ENCODE results near the gene SV2B.

SV2B gene

GRCh38 chr15:91238644-91239425 lies 138.8 kb downstream of the SV2B start:
- no peak for DNase-seq

- no peak for DNase-seq
These were observed 143.8 kb downstream of the SV2B start for GRCh38 chr15:91243826-91244225.

- DNase-seq = no peak
These were observed 144.9 kb downstream of the SV2B start for GRCh38 chr15:91244919-91245318.

- DNase-seq = no peak
These were observed 146.9 kb downstream of the SV2B start for GRCh38 chr15:91246998-91247397.

GRCh38 chr15:91249591-91249990 lies 149.5 kb downstream of the SV2B start:
- DNase-seq = no peak

DNA sequence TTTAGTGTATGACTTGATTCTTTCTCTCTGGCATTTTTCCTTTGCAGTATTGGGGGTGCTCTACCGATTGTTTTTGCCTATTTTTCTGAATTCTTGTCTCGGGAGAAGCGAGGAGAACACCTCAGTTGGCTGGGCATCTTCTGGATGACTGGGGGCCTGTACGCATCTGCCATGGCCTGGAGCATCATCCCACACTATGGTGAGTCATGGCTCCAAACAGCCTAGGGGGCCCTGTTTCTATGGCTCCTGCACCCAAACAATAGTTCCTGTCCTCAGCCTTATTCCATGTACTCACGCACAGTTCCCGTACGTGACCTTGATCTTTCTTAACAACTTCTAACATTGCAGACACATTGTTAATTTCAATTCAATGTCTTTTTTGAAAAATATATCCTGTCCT lies 152.3 kb downstream of the SV2B start:
- DNase-seq = no peak

GRCh38 chr15:91252756-91253155 lies 152.7 kb downstream of the SV2B start:
- DNase-seq = no peak

- DNase-seq = no peak
These were observed 153.5 kb downstream of the SV2B start for GRCh38 chr15:91253605-91254004.

DNA sequence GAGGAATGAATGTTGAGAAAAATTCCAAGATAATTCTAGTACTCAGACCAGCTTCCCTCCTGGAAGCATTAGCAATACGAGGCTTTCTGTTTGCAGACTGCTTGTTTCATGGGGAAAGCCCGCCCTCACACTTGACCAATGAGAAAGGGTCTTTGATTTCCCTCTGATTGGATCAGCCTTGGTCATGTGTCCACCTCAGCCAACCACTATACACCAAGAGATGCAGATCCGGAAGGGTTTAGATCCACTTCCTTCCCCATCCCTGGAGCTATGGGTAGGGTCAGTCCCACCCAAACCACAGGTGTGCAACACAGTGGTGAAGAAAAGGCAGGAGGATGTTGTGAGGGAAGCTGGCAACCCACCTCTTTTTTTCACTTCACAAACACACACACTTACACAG lies 154.7 kb downstream of the SV2B start:
- DNase-seq = no peak

- no peak for DNase-seq
These were observed 155.7 kb downstream of the SV2B start for GRCh38 chr15:91255670-91256192.

DNA sequence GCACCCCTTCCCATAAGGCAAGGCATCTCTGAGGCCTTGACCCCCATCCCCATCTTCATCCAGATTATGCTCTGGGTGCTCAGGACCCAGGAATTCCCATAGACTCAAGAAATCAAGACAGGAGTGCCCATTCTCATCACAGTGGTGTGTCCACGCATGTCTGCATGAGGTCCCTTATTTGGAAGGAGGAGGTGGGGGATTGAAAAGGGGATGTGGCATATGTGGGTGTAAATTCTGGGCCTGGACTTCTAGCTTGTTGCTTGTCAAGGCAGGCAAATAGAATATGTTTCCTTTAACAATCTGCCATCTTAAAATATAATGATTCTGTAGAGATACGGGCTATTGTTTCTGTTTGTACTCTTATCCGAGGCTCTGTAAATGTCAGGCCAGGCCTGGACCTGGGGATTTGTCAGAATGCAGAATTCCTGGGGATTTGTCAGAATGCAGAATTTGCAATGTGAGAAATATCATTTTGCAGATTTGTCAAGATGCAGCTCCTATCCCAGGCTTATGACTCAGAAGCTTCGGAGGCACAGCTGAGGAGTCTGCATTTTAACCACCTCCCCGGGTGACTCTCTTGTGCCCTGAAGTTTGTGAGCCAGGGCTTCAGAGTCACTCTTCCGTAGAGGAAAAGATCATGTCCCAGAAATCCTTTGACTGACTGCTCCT lies 157.8 kb downstream of the SV2B start:
- no peak for DNase-seq

DNA sequence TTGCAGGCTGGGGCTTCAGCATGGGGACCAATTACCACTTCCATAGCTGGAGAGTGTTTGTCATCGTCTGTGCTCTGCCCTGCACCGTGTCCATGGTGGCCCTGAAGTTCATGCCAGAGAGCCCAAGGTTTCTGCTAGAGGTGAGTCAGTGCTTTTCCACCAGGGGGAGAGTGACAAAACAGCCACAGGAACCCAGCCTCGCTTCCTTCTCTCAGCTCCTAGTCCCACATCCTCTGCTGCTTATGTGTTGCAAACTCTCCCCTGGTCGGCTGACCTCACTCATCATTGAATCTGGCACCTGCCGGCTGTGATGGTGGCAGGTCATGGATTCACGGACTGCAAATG lies 158.3 kb downstream of the SV2B start:
- DNase-seq = no peak

- DNase-seq = no peak
These were observed 159.0 kb downstream of the SV2B start for GRCh38 chr15:91259077-91259476.

DNA sequence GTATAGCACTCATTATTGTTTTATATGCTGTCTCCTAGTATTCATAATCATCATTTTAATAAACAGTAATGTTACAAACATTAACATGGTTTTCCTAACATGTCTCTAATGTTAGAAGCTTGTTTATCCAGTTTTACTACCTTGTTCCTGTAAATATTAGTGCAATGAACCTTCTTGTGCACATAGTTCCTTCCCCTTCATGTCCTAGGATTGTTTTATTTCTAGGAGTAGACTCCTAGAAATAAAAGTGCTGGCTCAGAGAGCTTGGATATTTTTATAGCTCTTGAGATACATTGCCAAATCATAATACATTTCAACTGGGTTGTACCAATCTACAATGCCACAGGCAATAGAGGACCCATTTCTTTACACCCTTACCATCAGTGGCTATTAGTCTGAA lies 161.3 kb downstream of the SV2B start:
- no peak for DNase-seq

- no peak for DNase-seq
These were observed 163.8 kb downstream of the SV2B start for GRCh38 chr15:91263632-91264531.

- no peak for DNase-seq
These were observed 164.7 kb downstream of the SV2B start for GRCh38 chr15:91264651-91265351.

DNA sequence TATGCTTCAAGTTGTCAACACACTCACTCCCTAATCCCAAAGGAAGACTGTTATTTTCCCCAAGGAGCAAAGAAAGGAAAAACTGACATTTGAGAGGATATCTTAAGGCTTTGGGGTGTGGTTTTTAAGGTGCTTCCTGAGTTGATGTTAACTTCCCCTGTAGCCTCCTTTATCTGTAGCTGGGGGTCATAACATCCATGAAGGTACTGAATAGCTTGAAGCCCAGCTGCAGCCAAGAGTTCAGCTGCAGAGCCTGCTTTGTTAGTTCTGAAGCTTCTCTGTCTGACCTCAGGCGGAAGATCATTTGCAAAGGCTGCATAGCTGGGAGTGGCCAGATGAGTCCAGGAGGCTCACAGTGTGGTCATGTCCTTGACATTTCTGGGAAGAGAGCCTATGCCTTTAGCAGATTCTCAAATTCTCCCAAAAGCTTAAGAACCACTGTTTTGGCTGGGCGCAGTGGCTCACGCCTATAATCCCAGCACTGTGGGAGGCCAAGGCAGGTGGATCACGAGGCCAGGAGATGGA lies 165.4 kb downstream of the SV2B start:
- no peak for DNase-seq

- DNase-seq = no peak
These were observed 168.5 kb downstream of the SV2B start for GRCh38 chr15:91268510-91268909.

DNA sequence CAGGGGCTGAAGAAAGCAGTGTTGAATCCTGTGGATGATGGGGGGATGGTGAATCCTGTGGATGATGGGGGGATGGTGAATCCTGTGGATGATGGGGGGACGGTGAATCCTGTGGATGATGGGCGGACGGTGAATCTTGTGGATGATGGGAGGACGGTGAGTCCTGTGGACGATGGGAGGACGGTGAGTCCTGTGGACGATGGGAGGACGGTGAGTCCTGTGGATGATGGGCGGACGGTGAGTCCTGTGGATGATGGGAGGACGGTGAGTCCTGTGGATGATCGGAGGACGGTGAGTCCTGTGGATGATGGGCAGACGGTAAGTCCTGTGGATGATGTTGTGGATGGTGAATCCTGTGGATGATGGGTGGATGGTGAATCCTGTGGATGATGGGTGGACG lies 170.7 kb downstream of the SV2B start:
- DNase-seq = no peak

GRCh38 chr15:91271565-91272153 lies 171.6 kb downstream of the SV2B start:
- peak; percentile 9 for DNase-seq

- DNase-seq = no peak
These were observed 175.8 kb downstream of the SV2B start for GRCh38 chr15:91275844-91276243.

DNA sequence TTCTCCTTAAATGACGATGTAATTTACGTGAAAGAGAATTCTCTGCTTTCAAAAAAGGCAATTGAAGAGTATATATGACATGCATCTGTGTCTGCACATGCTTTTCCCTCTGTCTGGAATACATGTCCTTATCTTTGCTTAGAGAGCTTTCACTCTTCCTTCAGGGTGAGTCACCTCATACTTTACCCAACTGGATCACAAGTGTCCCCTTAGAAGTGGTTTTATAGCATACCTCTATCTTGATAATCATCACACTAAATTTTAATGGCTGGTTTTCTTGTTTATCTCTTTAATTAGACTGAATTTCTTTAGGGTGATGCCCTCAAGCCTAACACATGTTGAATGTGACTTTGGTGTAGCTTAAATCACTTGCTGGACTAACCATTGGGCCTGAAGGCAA lies 178.9 kb downstream of the SV2B start:
- no peak for DNase-seq

Measured in DMS79 (cell line).